Neural cell (in vitro differentiated cells): ENCODE measurements around the gene ABCC5. TPM values are rescaled to one million over a fixed set of nuclear protein-coding genes. Genes with fewer than 3 reads are reported as not detected.

Experiments used
- H2AFZ ChIP-seq: fragments of 200-600, 300-800 bp; sonication (generic), shearing (Covaris generic); 2 replicates; pipeline ENCODE4 v1.6.0; 2014; ENCODE audit warnings: low read depth, mild to moderate bottlenecking, antibody characterized with exemption, low read length, moderate library complexity
- H3F3A ChIP-seq: fragments of 200-600 bp; shearing (Covaris generic); 2 replicates; pipeline ENCODE4 v1.6.1; 2016; ENCODE audit warnings: mild to moderate bottlenecking, moderate library complexity, mixed read lengths, antibody characterized with exemption, low read length; ENCODE audit not compliant: insufficient read depth, poor library complexity, severe bottlenecking
- H3K27ac ChIP-seq: fragments of 200-600, 300-800 bp; sonication (generic), shearing (Covaris generic); 2 replicates; pipeline ENCODE4 v1.5.1; 2014; ENCODE audit warnings: mild to moderate bottlenecking, low read length, moderate library complexity
- H3K27me3 ChIP-seq: fragments of 300-800, 200-600 bp; sonication (generic), shearing (Covaris generic); 2 replicates; pipeline ENCODE4 v1.6.0; 2014; ENCODE audit warnings: mild to moderate bottlenecking, low read depth, low read length, moderate library complexity; ENCODE audit not compliant: insufficient read depth
- H3K36me3 ChIP-seq: fragments of 300-800, 200-600 bp; sonication (generic), shearing (Covaris generic); 2 replicates; pipeline ENCODE4 v1.5.1; 2014; ENCODE audit warnings: mild to moderate bottlenecking, antibody characterized with exemption, low read length, moderate library complexity; ENCODE audit not compliant: insufficient read depth
- H3K4me2 ChIP-seq: fragments of 300-800, 200-600 bp; sonication (generic), shearing (Covaris generic); 2 replicates; pipeline ENCODE4 v1.6.0; 2014; ENCODE audit warnings: mild to moderate bottlenecking, low read length
- H3K4me3 ChIP-seq: fragments of 300-800, 200-600 bp; sonication (generic), shearing (Covaris generic); 2 replicates; pipeline ENCODE4 v1.5.1; 2014; ENCODE audit warnings: mild to moderate bottlenecking, low read length, moderate library complexity
- H3K79me2 ChIP-seq: fragments of 200-600 bp; shearing (Covaris generic); replicated peaks from 2 replicates; pipeline ENCODE4 v1.6.0; 2014; ENCODE audit warnings: mild to moderate bottlenecking, low read length, moderate library complexity; ENCODE audit not compliant: insufficient read depth
- H3K9ac ChIP-seq: fragments of 300-800, 200-600 bp; sonication (generic), shearing (Covaris generic); 2 replicates; pipeline ENCODE4 v1.6.1; 2016; ENCODE audit warnings: mild to moderate bottlenecking, low read length, mixed read lengths
- H3K9me2 ChIP-seq: fragments of 200-600 bp; shearing (Covaris generic); 2 replicates; pipeline ENCODE4 v1.6.1; 2016; ENCODE audit warnings: mild to moderate bottlenecking, low read length, mixed read lengths; ENCODE audit not compliant: insufficient read depth
- H3K9me3 ChIP-seq: fragments of 200-600, 300-800 bp; sonication (generic), shearing (Covaris generic); 2 replicates; pipeline ENCODE4 v1.6.1; 2016; ENCODE audit warnings: mild to moderate bottlenecking, mixed run types, low read length, moderate library complexity, mixed read lengths
- H4K20me1 ChIP-seq: fragments of 200-600 bp; shearing (Covaris generic); 2 replicates; pipeline ENCODE4 v1.6.1; 2016; ENCODE audit warnings: mild to moderate bottlenecking, mixed run types; ENCODE audit not compliant: insufficient read depth
- EP300 ChIP-seq: fragments of 450-650 bp; conservative IDR thresholded peaks from 2 replicates; pipeline ENCODE4 v1.6.1; 2014; ENCODE audit warnings: antibody characterized with exemption, mild to moderate bottlenecking, moderate library complexity; ENCODE audit not compliant: poor library complexity, severe bottlenecking
- EZH2 ChIP-seq: fragments of 200-600, 300-800 bp; shearing (Covaris generic), sonication (generic); IDR thresholded peaks from 2 replicates; pipeline ENCODE4 v1.6.1; 2014; ENCODE audit warnings: antibody characterized with exemption, low read length, borderline replicate concordance, mild to moderate bottlenecking; ENCODE audit not compliant: insufficient read depth, poor library complexity, severe bottlenecking
- MXI1 ChIP-seq: fragments of 450-650 bp; conservative IDR thresholded peaks from 2 replicates; pipeline ENCODE4 v1.6.1; 2014; ENCODE audit warnings: antibody characterized with exemption, mild to moderate bottlenecking; ENCODE audit not compliant: poor library complexity, severe bottlenecking
- POLR2AphosphoS5 ChIP-seq: IDR thresholded peaks from 2 replicates; pipeline ENCODE4 v1.6.1; 2012
- RAD21 ChIP-seq: fragments of 450-650 bp; conservative IDR thresholded peaks from 2 replicates; pipeline ENCODE4 v1.6.1; 2014; ENCODE audit warnings: antibody characterized with exemption, mild to moderate bottlenecking, moderate library complexity
- SMC3 ChIP-seq: fragments of 450-650 bp; conservative IDR thresholded peaks from 2 replicates; pipeline ENCODE4 v1.6.1; 2014; ENCODE audit warnings: antibody characterized with exemption, mild to moderate bottlenecking, moderate library complexity; ENCODE audit not compliant: poor library complexity
- TAF1 ChIP-seq: IDR thresholded peaks from 2 replicates; pipeline ENCODE4 v1.6.1; 2012; ENCODE audit warnings: low read depth
- polyA plus RNA-seq: library from polyadenylated mRNA; depleted of rRNA; stranded (reverse); fragments of >200 nt; gene quantifications from 2 replicates; pipeline ENCODE4 v1.2.3, GENCODE V29; 2014
- TF ChIP-seq, protein P1 (sequence below): fragments of 450-650 bp; IDR thresholded peaks from 2 replicates; pipeline ENCODE4 v1.5.1; 2014; ENCODE audit warnings: antibody characterized with exemption, mild to moderate bottlenecking, moderate library complexity; ENCODE audit not compliant: poor library complexity, severe bottlenecking
- TF ChIP-seq, protein P2 (sequence below): IDR thresholded peaks from 2 replicates; pipeline ENCODE4 v1.6.1; 2012; ENCODE audit warnings: borderline replicate concordance

ABCC5 gene
- polyA plus RNA-seq, 1 donor from 2014 or later, result 227 TPM

DNA sequence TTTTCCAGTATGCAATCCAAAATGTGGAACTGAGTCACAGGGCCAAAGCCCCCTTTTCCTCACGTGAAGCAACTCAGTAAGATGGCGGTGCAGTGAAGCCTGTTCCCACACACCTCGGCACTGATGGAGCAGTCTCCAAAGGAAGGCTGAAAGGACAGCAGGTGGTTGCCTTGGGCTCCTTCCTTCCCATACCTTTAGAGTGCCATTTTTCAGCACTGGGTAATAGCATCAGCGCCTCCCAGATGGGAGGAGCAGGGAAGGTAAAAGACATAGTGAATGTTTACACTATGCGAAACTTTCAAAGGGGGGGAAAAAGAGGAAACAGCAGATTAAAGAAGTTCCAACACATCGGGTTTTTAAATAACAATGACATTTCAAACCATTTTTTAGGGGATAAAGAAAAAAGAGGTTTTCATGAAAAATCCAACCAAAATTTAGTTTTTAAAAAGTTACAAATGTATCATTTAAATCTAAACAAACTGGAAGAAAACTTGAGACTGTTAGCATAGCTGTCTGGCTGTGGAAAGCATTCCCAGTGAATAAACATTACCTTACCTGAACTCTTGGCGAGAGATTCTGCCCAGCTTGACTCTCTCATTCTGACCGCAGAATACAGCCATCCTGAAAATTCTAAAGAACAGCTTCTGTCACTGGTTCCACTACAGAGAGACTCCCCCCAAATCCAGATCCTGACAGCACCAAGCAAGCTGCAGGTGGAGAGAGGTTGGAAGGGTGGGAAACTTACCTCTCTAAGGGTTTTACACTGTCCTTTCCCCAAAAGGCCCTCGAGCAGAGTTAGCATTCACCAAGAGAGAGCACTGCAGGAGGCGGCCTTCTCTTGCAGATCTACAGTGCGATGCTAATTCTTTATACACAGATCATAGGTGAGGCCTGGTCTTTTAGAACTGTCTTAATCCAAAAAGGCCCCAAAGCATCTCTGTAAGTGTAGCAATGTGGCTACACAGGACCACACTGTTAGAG lies 32.6 kb downstream of the ABCC5 start:
- H3K27me3 ChIP-seq, result no peaks in the 10 kb centered on the region
- no peaks in the 10 kb centered on the region for H3F3A ChIP-seq
- H3K9me3 ChIP-seq, result no peaks in the 10 kb centered on the region
- no peaks in the 10 kb centered on the region for H4K20me1 ChIP-seq
- H2AFZ ChIP-seq, result no peak overlapping the region
- no peak overlapping the region for H3K4me3 ChIP-seq
- no peaks in the 10 kb centered on the region for H3K79me2 ChIP-seq
- no peak for TF ChIP-seq TAF1
- TF ChIP-seq EZH2, result no peak
- no peak for TF ChIP-seq EP300
- no peak for TF ChIP-seq SMC3
- TF ChIP-seq MXI1, result no peak
- TF ChIP-seq, protein P1, sequence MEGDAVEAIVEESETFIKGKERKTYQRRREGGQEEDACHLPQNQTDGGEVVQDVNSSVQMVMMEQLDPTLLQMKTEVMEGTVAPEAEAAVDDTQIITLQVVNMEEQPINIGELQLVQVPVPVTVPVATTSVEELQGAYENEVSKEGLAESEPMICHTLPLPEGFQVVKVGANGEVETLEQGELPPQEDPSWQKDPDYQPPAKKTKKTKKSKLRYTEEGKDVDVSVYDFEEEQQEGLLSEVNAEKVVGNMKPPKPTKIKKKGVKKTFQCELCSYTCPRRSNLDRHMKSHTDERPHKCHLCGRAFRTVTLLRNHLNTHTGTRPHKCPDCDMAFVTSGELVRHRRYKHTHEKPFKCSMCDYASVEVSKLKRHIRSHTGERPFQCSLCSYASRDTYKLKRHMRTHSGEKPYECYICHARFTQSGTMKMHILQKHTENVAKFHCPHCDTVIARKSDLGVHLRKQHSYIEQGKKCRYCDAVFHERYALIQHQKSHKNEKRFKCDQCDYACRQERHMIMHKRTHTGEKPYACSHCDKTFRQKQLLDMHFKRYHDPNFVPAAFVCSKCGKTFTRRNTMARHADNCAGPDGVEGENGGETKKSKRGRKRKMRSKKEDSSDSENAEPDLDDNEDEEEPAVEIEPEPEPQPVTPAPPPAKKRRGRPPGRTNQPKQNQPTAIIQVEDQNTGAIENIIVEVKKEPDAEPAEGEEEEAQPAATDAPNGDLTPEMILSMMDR, result no peak
- TF ChIP-seq RAD21, result no peak
- TF ChIP-seq, protein P2, sequence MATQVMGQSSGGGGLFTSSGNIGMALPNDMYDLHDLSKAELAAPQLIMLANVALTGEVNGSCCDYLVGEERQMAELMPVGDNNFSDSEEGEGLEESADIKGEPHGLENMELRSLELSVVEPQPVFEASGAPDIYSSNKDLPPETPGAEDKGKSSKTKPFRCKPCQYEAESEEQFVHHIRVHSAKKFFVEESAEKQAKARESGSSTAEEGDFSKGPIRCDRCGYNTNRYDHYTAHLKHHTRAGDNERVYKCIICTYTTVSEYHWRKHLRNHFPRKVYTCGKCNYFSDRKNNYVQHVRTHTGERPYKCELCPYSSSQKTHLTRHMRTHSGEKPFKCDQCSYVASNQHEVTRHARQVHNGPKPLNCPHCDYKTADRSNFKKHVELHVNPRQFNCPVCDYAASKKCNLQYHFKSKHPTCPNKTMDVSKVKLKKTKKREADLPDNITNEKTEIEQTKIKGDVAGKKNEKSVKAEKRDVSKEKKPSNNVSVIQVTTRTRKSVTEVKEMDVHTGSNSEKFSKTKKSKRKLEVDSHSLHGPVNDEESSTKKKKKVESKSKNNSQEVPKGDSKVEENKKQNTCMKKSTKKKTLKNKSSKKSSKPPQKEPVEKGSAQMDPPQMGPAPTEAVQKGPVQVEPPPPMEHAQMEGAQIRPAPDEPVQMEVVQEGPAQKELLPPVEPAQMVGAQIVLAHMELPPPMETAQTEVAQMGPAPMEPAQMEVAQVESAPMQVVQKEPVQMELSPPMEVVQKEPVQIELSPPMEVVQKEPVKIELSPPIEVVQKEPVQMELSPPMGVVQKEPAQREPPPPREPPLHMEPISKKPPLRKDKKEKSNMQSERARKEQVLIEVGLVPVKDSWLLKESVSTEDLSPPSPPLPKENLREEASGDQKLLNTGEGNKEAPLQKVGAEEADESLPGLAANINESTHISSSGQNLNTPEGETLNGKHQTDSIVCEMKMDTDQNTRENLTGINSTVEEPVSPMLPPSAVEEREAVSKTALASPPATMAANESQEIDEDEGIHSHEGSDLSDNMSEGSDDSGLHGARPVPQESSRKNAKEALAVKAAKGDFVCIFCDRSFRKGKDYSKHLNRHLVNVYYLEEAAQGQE, result no peak
- no peak for TF ChIP-seq POLR2AphosphoS5
- no peaks in the 10 kb centered on the region for H3K36me3 ChIP-seq
- no peaks in the 10 kb centered on the region for H3K9me2 ChIP-seq
- no peak overlapping the region for H3K4me2 ChIP-seq
- H3K9ac ChIP-seq, result no peak overlapping the region
- no peak overlapping the region for H3K27ac ChIP-seq

DNA sequence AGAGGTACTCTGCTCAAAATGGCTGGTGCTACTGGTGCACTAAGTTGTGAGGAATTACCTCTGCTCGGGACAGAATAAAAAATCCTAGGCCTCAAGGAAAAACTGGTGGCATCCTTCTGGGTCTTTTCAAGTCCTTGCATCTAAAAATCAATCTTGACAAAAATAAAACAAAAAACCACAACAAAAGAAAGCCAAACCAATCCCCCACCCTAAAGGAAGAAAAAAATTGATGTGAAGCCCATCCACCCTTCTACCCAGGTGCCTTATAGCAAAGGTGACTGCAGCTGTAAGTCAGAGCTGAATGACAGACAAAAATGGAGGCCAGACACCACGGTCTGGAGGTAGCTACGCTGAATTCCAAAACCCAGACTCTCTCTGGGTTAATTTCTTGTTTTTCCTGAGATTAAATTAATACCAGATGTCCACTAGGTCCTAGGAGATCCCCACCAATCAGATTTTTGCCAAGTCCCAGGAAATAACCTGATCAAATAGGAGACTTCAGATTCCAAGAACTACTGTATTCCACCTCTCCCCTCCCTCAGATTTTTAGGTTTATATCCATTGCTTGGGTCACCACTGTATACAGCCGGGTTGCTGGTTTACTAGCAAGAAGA lies 33.5 kb downstream of the ABCC5 start:
- Histone ChIP-seq H3K9me2 (no peaks in the 10 kb centered on the region), H4K20me1 (no peaks in the 10 kb centered on the region), H3K36me3 (no peaks in the 10 kb centered on the region), H3F3A (no peaks in the 10 kb centered on the region), H3K79me2 (no peaks in the 10 kb centered on the region), H3K27me3 (no peaks in the 10 kb centered on the region), H3K9ac (no peak overlapping the region), H3K4me3 (no peak overlapping the region), H3K9me3 (no peaks in the 10 kb centered on the region), H3K4me2 (no peak overlapping the region), H3K27ac (no peak overlapping the region), H2AFZ (no peak overlapping the region)
- no peak for TF ChIP-seq MXI1
- TF ChIP-seq TAF1, result no peak
- no peak for TF ChIP-seq POLR2AphosphoS5
- TF ChIP-seq, protein P2, result no peak
- TF ChIP-seq EP300, result no peak
- TF ChIP-seq, protein P1, result no peak
- TF ChIP-seq RAD21, result no peak
- no peak for TF ChIP-seq SMC3
- no peak for TF ChIP-seq EZH2
